ENCODE measurements around the gene SIAE.

Gene SIAE

DNA sequence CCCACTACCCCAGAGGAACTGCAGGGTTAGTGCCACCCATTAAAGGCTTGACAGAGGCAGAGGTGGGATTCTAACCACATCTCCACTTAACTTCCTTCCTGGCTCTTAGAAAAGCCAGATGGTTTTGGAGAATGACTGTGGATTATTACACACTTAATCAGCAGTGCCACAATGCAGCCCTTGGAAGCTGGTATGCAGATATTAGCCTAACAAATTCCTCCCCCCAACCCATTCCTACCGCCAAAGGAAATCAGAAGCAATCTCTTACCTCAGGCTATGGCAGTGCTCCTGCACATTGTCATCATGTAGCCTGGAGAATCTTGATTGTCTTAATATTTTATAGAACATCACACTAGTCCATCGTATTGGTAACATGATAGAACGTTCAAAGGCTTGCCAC is 43.1 kb upstream of the SIAE start:
- H3K9me2 ChIP-seq (replicated peaks; ENCODE audit: control insufficient read depth, low read length), result no peaks in the 10 kb centered on the region
- no peak overlapping the region for H3K27ac ChIP-seq (ENCODE audit: low read depth, low read length)
- H3K4me2 ChIP-seq (ENCODE audit: low read length), result no peak overlapping the region
- no peak overlapping the region for H3K4me3 ChIP-seq (ENCODE audit: low read length)
- H3K36me3 ChIP-seq (ENCODE audit: control insufficient read depth, low read length), result no peaks in the 10 kb centered on the region
- no peaks in the 10 kb centered on the region for H4K20me1 ChIP-seq (ENCODE audit: control insufficient read depth, insufficient read depth, low read depth, low read length)
- H3K79me2 ChIP-seq (ENCODE audit: control insufficient read depth, low read length), result no peaks in the 10 kb centered on the region
- H3K9me3 ChIP-seq (ENCODE audit: control insufficient read depth, insufficient read depth, low read length), result no peaks in the 10 kb centered on the region
- H3F3A ChIP-seq (ENCODE audit: control insufficient read depth, insufficient read depth), result no peaks in the 10 kb centered on the region
- TF ChIP-seq, protein P1, sequence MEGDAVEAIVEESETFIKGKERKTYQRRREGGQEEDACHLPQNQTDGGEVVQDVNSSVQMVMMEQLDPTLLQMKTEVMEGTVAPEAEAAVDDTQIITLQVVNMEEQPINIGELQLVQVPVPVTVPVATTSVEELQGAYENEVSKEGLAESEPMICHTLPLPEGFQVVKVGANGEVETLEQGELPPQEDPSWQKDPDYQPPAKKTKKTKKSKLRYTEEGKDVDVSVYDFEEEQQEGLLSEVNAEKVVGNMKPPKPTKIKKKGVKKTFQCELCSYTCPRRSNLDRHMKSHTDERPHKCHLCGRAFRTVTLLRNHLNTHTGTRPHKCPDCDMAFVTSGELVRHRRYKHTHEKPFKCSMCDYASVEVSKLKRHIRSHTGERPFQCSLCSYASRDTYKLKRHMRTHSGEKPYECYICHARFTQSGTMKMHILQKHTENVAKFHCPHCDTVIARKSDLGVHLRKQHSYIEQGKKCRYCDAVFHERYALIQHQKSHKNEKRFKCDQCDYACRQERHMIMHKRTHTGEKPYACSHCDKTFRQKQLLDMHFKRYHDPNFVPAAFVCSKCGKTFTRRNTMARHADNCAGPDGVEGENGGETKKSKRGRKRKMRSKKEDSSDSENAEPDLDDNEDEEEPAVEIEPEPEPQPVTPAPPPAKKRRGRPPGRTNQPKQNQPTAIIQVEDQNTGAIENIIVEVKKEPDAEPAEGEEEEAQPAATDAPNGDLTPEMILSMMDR (IDR thresholded peaks at IDR 0.05; ENCODE audit: low read depth, low read length, poor library complexity, severe bottlenecking), result no peak
- no peak for TF ChIP-seq EZH2phosphoT487 (IDR thresholded peaks at IDR 0.05; ENCODE audit: borderline replicate concordance, low read length)
- peaks cover 11% of the 10 kb centered on the region for H3K4me1 ChIP-seq (ENCODE audit: control insufficient read depth, low read length)
- H3K27me3 ChIP-seq (ENCODE audit: control insufficient read depth, low read length), result peaks cover 34% of the 10 kb centered on the region

DNA sequence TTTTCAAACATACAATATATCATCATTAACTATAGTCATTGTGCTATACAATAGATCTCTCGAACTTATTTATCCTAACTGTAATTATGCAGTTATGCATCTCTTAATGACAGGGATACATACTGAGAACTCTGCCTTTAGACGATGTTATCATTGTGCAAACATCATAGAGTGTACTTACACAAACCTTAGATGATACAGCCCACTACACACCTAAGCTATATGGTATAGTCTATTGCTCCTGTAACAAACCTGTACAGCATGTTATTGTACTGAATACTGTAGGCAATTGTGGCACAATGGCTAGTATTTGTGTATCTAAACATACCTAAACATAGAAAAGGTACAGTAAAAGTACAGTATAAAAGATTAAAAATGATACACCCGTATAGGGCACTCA is 38.9 kb upstream of the SIAE start:
- Histone ChIP-seq H3K79me2 (ENCODE audit: control insufficient read depth, low read length) (no peaks in the 10 kb centered on the region), H3K27me3 (ENCODE audit: control insufficient read depth, low read length) (peaks cover 7% of the 10 kb centered on the region), H3K4me3 (ENCODE audit: low read length) (no peak overlapping the region), H3K27ac (ENCODE audit: low read depth, low read length) (no peak overlapping the region), H3K9me3 (ENCODE audit: control insufficient read depth, insufficient read depth, low read length) (no peaks in the 10 kb centered on the region), H3K36me3 (ENCODE audit: control insufficient read depth, low read length) (no peaks in the 10 kb centered on the region), H3K4me1 (ENCODE audit: control insufficient read depth, low read length) (no peaks in the 10 kb centered on the region), H3F3A (ENCODE audit: control insufficient read depth, insufficient read depth) (no peaks in the 10 kb centered on the region), H3K9me2 (replicated peaks; ENCODE audit: control insufficient read depth, low read length) (no peaks in the 10 kb centered on the region), H3K4me2 (ENCODE audit: low read length) (no peak overlapping the region), H4K20me1 (ENCODE audit: control insufficient read depth, insufficient read depth, low read depth, low read length) (no peaks in the 10 kb centered on the region)
- TF ChIP-seq, protein P1 (IDR thresholded peaks at IDR 0.05; ENCODE audit: low read depth, low read length, poor library complexity, severe bottlenecking), result no peak
- TF ChIP-seq EZH2phosphoT487 (IDR thresholded peaks at IDR 0.05; ENCODE audit: borderline replicate concordance, low read length), result no peak

DNA sequence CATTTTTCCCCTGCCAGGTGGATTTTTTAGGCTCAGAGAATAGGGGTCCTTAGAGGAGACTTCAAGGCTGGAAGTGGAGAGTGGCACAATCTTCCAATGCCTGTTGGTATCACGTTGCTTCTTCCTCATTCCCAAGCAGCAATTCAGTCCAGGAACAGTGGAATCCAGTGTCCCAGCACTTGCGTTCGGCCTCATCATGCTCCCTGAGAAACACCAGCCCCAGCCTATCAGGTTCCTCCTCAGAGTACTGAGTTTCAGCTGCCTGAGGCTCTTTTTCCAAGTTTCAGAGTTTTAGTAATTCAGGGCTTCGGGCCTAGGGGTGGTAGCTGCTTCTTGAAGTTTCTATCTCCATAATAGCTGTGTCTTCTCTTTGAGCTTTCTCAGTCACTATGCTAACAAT is 34.3 kb upstream of the SIAE start:
- H3K27me3 ChIP-seq (ENCODE audit: control insufficient read depth, low read length), result no peaks in the 10 kb centered on the region
- no peaks in the 10 kb centered on the region for H4K20me1 ChIP-seq (ENCODE audit: control insufficient read depth, insufficient read depth, low read depth, low read length)
- no peak overlapping the region for H3K27ac ChIP-seq (ENCODE audit: low read depth, low read length)
- no peaks in the 10 kb centered on the region for H3F3A ChIP-seq (ENCODE audit: control insufficient read depth, insufficient read depth)
- TF ChIP-seq, protein P1 (IDR thresholded peaks at IDR 0.05; ENCODE audit: low read depth, low read length, poor library complexity, severe bottlenecking), result no peak
- no peak for TF ChIP-seq EZH2phosphoT487 (IDR thresholded peaks at IDR 0.05; ENCODE audit: borderline replicate concordance, low read length)
- no peaks in the 10 kb centered on the region for H3K4me1 ChIP-seq (ENCODE audit: control insufficient read depth, low read length)
- no peaks in the 10 kb centered on the region for H3K36me3 ChIP-seq (ENCODE audit: control insufficient read depth, low read length)
- H3K4me3 ChIP-seq (ENCODE audit: low read length), result no peak overlapping the region
- no peaks in the 10 kb centered on the region for H3K9me3 ChIP-seq (ENCODE audit: control insufficient read depth, insufficient read depth, low read length)
- H3K4me2 ChIP-seq (ENCODE audit: low read length), result no peak overlapping the region
- no peaks in the 10 kb centered on the region for H3K79me2 ChIP-seq (ENCODE audit: control insufficient read depth, low read length)
- no peaks in the 10 kb centered on the region for H3K9me2 ChIP-seq (replicated peaks; ENCODE audit: control insufficient read depth, low read length)

DNA sequence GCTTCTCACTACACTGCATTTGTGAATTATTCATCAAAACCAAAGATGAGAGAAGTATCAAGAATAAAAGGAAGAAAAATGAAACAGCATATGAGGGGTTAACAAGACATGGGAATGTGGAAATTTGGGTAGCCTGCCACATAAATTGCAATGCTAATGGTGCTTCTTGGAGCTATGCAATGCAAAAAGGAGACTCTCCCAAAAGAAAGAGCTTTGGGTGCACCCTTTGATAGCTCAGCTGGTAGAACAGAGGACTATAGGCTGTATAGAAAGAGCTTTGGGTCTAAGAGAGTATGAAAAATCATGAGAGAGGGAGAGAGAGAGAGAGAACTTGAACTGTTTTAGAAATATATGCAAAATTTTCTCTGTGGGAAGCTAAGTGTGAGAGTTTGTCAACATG is 26.5 kb upstream of the SIAE start:
- Histone ChIP-seq H3K9me2 (replicated peaks; ENCODE audit: control insufficient read depth, low read length) (no peaks in the 10 kb centered on the region), H3K27me3 (ENCODE audit: control insufficient read depth, low read length) (no peaks in the 10 kb centered on the region), H3F3A (ENCODE audit: control insufficient read depth, insufficient read depth) (no peaks in the 10 kb centered on the region), H3K27ac (ENCODE audit: low read depth, low read length) (no peak overlapping the region), H3K4me2 (ENCODE audit: low read length) (no peak overlapping the region), H3K4me3 (ENCODE audit: low read length) (no peak overlapping the region), H3K9me3 (ENCODE audit: control insufficient read depth, insufficient read depth, low read length) (no peaks in the 10 kb centered on the region; the same call in 1 of the 2 replicates), H3K36me3 (ENCODE audit: control insufficient read depth, low read length) (no peaks in the 10 kb centered on the region), H3K79me2 (ENCODE audit: control insufficient read depth, low read length) (no peaks in the 10 kb centered on the region), H4K20me1 (ENCODE audit: control insufficient read depth, insufficient read depth, low read depth, low read length) (no peaks in the 10 kb centered on the region), H3K4me1 (ENCODE audit: control insufficient read depth, low read length) (peaks cover 11% of the 10 kb centered on the region)
- TF ChIP-seq, protein P1 (IDR thresholded peaks at IDR 0.05; ENCODE audit: low read depth, low read length, poor library complexity, severe bottlenecking), result no peak
- TF ChIP-seq EZH2phosphoT487 (IDR thresholded peaks at IDR 0.05; ENCODE audit: borderline replicate concordance, low read length), result no peak
